ENCODE data around the gene GIMAP5.

- TF ChIP-seq TCF7 (CRISPR knock-in tag; IDR thresholded peaks at IDR 0.05; ENCODE audit: low read depth) (no peak), NR3C1 (CRISPR knock-in tag; conservative IDR thresholded peaks at IDR 0.05; ENCODE audit: low read depth) (no peak), GABPB1 (CRISPR knock-in tag; IDR thresholded peaks at IDR 0.05) (peak; percentile 91), ZNF263 (CRISPR knock-in tag; IDR thresholded peaks at IDR 0.05; ENCODE audit: low read depth) (no peak), NR1H2 (CRISPR knock-in tag; IDR thresholded peaks at IDR 0.05) (no peak), USF1 (CRISPR knock-in tag; IDR thresholded peaks at IDR 0.05) (no peak)
- TF ChIP-seq, protein P1, sequence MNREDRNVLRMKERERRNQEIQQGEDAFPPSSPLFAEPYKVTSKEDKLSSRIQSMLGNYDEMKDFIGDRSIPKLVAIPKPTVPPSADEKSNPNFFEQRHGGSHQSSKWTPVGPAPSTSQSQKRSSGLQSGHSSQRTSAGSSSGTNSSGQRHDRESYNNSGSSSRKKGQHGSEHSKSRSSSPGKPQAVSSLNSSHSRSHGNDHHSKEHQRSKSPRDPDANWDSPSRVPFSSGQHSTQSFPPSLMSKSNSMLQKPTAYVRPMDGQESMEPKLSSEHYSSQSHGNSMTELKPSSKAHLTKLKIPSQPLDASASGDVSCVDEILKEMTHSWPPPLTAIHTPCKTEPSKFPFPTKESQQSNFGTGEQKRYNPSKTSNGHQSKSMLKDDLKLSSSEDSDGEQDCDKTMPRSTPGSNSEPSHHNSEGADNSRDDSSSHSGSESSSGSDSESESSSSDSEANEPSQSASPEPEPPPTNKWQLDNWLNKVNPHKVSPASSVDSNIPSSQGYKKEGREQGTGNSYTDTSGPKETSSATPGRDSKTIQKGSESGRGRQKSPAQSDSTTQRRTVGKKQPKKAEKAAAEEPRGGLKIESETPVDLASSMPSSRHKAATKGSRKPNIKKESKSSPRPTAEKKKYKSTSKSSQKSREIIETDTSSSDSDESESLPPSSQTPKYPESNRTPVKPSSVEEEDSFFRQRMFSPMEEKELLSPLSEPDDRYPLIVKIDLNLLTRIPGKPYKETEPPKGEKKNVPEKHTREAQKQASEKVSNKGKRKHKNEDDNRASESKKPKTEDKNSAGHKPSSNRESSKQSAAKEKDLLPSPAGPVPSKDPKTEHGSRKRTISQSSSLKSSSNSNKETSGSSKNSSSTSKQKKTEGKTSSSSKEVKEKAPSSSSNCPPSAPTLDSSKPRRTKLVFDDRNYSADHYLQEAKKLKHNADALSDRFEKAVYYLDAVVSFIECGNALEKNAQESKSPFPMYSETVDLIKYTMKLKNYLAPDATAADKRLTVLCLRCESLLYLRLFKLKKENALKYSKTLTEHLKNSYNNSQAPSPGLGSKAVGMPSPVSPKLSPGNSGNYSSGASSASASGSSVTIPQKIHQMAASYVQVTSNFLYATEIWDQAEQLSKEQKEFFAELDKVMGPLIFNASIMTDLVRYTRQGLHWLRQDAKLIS (CRISPR knock-in tag; IDR thresholded peaks at IDR 0.05; ENCODE audit: borderline replicate concordance): no peak
- TF ChIP-seq, protein P2, sequence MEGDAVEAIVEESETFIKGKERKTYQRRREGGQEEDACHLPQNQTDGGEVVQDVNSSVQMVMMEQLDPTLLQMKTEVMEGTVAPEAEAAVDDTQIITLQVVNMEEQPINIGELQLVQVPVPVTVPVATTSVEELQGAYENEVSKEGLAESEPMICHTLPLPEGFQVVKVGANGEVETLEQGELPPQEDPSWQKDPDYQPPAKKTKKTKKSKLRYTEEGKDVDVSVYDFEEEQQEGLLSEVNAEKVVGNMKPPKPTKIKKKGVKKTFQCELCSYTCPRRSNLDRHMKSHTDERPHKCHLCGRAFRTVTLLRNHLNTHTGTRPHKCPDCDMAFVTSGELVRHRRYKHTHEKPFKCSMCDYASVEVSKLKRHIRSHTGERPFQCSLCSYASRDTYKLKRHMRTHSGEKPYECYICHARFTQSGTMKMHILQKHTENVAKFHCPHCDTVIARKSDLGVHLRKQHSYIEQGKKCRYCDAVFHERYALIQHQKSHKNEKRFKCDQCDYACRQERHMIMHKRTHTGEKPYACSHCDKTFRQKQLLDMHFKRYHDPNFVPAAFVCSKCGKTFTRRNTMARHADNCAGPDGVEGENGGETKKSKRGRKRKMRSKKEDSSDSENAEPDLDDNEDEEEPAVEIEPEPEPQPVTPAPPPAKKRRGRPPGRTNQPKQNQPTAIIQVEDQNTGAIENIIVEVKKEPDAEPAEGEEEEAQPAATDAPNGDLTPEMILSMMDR (IDR thresholded peaks at IDR 0.05): no peak
- TF ChIP-seq, protein P3, sequence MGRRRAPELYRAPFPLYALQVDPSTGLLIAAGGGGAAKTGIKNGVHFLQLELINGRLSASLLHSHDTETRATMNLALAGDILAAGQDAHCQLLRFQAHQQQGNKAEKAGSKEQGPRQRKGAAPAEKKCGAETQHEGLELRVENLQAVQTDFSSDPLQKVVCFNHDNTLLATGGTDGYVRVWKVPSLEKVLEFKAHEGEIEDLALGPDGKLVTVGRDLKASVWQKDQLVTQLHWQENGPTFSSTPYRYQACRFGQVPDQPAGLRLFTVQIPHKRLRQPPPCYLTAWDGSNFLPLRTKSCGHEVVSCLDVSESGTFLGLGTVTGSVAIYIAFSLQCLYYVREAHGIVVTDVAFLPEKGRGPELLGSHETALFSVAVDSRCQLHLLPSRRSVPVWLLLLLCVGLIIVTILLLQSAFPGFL (CRISPR knock-in tag; IDR thresholded peaks at IDR 0.05; ENCODE audit: borderline replicate concordance): no peak
- TF ChIP-seq, protein P4, sequence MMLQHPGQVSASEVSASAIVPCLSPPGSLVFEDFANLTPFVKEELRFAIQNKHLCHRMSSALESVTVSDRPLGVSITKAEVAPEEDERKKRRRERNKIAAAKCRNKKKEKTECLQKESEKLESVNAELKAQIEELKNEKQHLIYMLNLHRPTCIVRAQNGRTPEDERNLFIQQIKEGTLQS (CRISPR knock-in tag; conservative IDR thresholded peaks at IDR 0.05): no peak
These were observed 9.8 kb upstream of the GIMAP5 start for GRCh38 chr7:150727381-150727780.
